PC-9 (cell line): ENCODE data around the gene BUD13.

ENCODE experiments used
- EZH2 ChIP-seq: fragments of 200-600 bp; sonication (generic); IDR thresholded peaks from 2 replicates; pipeline ENCODE4 v1.8.0; 2017; ENCODE audit warnings: antibody characterized with exemption, low read depth
- TF ChIP-seq, protein P1 (sequence below): fragments of 200-600 bp; sonication (generic); conservative IDR thresholded peaks from 2 replicates; pipeline ENCODE4 v1.6.1; 2017; ENCODE audit warnings: mixed run types, antibody characterized with exemption, mild to moderate bottlenecking, moderate library complexity

DNA sequence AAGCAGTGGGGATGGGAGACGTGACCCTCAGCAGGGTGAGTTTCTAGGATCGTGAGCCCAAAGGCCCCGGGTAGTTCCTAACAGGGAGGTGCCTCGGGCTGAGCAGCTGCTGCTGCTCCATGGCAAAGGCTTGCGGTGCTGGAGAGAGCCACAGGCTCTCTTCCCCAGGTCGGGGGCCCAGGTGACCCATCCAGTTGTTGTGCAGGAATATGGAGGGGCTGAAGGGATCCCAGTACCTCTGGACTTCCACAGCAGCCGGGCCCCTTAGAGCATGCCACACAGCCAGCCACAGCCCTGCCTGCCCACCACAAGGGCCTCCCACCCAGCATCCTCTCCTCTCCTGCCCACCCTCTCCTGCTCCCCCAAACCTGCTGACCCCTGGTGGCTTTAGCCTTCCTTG is 49.3 kb downstream of the BUD13 start:
- TF ChIP-seq, protein P1, sequence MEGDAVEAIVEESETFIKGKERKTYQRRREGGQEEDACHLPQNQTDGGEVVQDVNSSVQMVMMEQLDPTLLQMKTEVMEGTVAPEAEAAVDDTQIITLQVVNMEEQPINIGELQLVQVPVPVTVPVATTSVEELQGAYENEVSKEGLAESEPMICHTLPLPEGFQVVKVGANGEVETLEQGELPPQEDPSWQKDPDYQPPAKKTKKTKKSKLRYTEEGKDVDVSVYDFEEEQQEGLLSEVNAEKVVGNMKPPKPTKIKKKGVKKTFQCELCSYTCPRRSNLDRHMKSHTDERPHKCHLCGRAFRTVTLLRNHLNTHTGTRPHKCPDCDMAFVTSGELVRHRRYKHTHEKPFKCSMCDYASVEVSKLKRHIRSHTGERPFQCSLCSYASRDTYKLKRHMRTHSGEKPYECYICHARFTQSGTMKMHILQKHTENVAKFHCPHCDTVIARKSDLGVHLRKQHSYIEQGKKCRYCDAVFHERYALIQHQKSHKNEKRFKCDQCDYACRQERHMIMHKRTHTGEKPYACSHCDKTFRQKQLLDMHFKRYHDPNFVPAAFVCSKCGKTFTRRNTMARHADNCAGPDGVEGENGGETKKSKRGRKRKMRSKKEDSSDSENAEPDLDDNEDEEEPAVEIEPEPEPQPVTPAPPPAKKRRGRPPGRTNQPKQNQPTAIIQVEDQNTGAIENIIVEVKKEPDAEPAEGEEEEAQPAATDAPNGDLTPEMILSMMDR = no peak
- TF ChIP-seq EZH2 = no peak
